Stimulated activated CD8-positive, alpha-beta memory T cell treated with anti-CD3 and anti-CD28 coated beads, Interleukin-15, amount 100 ng/mL, for 48 hours (primary cell): Measurements from ENCODE around the gene RUNX3.

Experiments
- DNase-seq, 2 donors: peaks; one replicate each; pipeline ENCODE4 v3.0.0-alpha.2; 2020; ENCODE audit warnings: low read depth in 2 of 2

RUNX3 gene

DNA sequence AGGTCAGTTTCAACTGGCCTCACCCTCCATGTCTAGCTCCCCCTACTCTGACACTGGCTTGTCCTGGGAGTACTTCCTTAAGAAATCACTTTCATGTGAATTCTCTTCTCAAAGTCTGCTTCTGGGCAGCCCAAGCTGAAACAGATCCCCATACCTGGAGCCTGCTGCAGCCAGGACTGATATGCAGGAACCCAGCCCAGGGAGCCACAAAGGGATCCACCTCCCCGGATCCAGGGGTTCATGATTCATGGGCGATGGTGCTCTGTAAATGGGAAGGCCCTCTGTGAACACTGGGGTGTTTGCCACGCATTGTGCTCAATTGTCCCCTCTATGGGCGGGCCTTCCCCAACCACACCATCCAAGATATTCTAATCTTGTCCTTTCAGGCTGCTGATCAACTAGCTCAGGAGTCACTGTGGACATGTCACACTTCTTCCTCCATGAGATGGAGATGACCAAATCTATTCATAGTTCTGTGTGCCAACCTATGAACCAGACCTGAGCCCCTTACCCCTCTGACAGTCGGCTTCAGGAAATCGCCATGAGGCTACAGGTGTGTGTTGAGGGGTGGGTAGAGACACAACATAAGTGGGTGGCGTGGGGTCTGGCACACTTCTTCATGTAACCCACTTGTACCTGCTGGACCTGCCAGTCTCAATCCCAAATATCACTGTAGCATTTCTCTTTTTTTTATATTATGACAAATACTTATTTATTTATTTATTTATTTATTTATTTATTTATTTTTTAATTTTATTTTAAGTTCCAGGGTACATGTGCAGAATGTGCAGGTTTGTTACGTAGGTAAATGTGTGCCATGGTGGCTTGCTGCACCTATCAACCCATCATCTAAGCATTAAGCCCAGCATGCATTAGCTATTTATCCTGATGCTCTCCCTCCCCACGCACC lies 41.8 kb downstream of the RUNX3 start:
- no peak for DNase-seq

DNA sequence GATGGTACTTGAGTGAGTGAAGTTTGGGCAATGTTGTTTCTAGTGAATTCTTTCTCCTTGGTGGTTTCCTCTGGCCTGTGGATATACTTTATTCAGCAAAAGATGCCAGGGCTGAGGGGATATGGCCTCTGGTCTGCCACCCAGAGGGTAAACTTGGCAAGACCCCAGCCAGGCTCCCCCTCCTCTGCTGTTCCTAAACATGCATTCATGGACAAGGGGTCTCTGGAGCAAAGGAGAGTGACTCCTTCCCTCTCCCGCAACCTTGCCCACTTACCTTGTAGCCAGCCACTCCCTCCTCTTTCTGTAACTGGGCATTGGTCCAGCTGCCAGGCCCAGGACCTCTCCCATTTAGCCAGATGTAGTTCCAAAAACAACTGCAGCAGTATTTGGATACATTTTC lies 43.8 kb downstream of the RUNX3 start:
- no peak for DNase-seq

- no peak for DNase-seq
Measured at GRCh38 chr1:24884751-24885150, 45.3 kb downstream of the RUNX3 start.

DNA sequence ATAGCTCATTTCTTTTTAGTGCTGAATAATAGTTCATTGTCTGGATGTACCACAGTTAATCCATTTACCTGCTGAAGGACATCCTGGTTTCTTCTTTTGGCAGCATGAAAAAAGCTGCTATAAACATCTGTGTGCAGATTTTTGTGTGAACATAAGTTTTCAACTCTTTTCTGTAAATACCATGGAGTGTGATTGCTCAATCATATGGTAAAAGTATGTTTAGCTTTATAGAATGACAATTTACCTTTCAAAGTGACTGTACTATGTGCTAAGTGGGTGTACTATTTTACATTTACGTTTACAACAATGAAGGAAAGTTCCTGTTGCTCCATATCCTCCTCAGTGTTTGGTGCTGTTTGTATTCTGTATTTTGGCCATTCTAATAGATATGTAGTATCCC lies 49.0 kb downstream of the RUNX3 start:
- no peak for DNase-seq

DNA sequence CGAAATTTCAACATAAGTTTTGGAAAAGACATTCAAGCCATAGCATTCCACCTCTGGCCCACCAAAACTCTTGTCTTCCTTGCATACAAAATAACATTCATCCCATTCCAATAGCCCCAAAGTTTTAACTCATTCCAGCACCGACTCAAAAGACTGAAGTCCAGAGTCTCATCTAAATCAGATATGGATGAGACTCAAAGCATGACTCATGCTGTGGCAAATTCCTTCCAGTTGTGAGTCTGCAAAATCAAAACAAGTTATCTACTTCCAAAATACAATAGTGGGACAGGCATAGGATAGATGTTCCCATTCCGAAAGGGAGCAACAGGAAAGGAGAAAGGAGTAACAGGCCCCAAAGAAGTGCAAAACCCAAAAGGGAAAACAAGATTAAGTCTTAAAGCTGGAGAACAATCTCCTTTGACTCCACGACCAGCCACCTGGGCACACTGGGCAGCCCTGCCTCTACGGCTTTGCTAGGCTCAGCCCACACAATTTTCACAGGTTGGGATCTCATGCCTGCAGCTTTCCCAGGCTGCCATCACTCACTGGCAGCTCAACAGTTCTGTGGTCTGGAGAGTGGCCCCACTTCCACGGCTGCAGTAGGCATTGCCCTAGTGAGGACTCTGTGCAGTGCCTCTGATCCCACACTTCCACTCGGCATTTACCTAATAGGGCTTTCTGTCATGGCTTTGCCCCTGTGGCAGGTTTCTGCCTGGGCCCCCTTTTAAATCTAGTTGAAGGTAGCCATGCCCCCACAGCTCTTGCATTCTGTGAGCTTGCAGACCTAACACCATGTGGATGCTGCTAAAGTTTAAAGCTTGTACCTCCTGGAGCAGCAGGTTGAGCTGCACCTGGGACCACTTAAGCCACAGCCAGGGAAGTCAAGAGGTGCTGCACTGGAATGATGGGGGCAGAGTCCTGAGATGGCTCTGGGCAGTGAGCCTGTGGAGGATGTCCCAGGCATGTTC lies 51.0 kb downstream of the RUNX3 start:
- DNase-seq, result no peak

- no peak for DNase-seq
Measured at GRCh38 chr1:24878045-24878444, 52.0 kb downstream of the RUNX3 start.

DNA sequence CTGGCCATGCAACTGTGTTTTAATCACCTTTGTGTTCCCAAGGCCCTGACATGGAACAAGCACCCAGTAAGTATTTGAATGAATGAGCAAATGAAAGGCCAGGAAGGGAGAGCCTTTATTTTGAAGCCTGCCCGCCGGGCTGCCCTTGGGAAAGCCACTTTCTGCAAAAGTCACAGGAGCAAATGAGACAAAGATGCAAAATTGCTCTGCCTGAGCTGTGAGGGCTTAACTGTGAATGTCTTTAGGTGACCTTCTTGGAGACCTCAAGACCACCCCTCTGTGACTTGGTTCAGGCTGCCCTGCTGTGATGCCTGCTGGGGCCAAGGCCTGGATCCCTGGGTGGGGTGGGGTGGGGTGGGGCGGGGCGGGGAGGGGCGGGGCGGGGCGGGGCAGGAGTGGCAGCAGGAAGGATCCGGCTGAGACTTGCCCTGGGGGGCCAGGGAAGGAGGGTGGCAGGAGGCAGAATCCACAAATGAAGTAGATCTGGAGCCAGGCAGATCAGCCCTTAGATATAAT lies 54.0 kb downstream of the RUNX3 start:
- DNase-seq, result no peak

DNA sequence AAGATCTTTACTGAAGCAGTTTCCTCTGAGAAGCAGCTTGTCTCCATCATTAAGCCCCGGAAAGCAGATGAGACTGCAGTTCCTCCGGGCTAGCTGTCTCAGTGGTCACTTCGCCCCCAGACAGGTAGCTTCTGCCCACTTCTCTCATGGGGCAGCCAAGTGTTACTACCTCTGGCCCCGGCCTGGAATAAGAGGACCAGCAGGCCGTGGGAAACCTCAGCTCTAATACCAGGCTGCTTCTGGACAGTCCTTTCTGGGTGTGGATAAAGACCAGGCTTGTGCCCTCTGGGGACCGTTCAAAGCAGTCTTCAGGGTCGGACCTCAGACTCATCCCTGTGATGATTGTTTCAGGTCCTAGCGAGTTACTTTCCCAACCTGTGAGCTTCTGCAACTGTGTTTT lies 54.8 kb downstream of the RUNX3 start:
- no peak for DNase-seq

DNA sequence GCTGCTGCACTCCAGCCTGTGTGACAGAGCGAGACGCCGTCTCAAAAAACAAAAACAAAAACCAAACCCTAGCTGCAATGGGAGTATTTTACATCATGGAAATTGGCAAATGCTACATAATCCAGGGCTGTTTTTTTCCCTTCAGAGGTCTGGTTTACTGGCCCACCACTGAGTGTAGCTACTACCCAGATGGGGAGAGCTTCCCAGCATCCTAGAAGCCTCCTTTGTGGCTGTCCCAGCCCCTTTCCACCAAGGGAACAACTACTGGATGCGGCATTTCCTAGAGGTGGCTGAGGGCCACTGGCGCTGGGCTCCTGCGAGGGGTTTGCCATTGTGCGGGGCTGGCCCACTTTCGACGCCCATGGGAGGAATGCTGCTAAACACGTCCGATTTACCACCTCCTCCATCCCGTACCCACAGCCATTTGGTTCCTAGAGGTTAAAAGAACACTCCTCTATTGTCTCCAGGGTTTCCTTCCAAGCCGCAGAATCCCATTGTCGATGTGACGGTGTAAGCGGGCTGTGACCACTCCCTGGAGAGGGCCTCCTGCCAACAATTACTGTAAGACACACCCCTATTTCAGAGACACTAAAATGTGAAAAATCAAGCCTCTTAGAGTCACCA lies 55.4 kb downstream of the RUNX3 start:
- DNase-seq, result no peak

DNA sequence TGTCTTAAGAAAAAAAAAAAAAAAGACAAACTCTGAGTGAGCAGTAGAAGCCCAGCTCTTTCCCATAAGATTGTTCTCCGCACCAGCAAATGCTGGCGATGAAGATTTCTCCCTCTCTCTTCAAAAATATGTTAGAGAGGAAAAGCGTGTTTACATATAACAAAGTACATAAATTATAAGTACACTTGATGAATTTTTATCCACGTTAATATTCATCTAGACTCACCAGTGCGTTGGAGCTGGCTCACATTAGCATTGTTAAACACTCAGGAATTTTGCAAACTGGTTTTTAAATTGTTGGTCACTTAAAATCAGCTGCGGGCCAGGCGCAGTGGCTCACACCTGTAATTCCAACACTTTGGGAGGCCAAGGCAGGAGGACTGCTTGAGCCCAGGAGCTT lies 56.0 kb downstream of the RUNX3 start:
- DNase-seq, result no peak

- no peak for DNase-seq
Measured at GRCh38 chr1:24873148-24873547, 56.9 kb downstream of the RUNX3 start.

- DNase-seq, result no peak
Measured at GRCh38 chr1:24872061-24872850, 57.8 kb downstream of the RUNX3 start.

DNA sequence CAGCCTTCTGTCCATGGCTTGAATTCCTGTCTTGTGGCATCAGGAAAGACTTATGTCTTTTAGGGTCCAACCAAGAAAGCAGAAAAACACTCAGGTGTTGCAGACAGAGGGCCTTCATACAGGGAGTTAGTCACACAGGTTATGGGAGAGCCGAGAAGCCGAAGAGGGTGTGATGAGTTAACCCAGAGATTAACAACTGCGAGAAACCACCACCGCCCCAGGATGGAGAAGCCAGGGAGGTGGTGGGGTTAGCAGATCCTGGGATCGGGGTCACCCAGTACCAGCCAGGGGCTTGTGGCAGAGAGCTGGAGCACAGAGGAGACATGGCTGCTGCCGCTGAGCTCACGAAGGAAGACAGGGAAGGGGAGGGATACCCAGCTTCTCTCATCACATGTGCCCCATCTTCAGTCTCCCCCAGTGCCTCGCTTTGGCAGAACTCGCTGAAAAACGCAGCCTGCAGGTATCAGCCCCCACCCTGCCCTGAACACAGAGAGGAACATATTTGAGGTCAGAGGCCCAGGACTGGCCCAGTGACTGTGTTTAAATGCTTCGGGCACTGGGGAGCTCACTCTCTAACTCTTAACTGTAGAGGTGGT lies 58.7 kb downstream of the RUNX3 start:
- no peak for DNase-seq

DNA sequence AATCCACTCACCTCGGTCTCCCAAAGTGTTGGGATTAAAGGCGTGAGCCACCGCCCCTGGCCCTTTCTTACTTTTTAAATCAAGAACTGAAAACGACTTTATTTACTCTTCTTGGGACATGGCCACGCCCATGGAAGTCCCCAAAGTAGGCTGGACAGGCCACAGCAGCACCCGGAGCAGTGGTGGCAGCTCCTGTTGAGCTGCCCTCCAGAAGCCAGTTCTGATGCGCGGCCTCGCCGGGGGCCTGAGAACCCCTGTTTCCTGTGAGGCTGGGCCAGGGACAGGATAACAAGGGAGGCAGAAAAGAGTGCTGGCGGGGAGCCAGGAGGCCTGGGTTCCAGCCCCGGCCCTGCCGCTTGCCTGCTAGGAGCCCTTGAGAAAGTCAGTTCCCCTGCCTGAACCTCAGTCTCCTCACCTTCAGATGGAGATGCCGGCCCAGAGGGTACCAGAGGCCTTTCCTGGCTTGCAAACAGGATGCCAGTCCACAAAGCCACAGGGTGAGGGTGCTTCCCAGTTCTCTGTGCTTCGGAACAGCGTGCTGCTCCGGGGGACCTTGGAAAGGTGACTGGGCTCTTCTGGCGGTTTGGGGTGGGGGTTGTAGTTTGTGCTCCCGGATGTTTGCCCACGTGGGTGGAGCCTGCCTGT lies 59.4 kb downstream of the RUNX3 start:
- DNase-seq, result no peak

DNA sequence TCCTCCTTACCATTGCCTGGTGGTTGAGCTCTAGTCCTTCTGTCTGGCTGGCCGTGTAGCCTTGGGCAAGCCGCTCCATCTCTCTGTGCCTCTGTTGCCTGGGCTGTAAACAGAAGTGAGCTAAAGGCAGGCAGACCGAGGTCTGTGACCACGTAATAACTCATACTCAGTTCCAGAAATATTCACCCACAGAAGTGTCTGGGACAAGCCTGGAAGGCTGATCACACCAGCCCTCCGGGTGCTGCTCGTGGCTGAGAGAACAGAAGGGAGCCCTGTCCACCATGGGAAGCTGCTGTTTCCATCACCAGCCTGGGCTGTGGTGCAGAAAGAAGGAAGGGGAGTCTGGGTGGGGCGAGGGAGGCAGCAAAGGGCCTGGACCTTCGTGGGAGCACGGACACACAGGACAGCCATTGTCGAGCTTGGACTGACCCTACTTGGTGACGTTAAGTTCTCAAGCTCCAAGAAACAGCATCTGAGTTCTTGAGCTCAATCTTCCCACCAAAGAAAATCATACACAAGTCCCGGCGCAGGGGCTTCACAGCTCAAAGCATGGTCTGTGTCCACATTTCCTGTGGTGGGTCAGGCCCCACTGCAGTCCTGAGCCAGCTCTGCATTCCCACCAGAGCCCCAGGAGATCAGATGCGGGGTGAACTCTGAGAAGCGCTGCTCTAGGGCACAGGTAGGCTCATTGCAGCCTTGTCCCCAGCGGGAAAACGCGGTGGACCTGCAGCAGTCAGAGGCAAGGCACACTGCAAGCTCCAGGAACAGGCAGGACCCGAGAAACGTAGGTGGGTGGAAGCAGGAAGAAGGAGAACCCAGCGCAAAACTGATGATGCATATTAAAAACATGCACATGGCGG lies 61.8 kb downstream of the RUNX3 start:
- DNase-seq, result no peak

GRCh38 chr1:24867084-24867870 lies 62.8 kb downstream of the RUNX3 start:
- DNase-seq, result no peak

GRCh38 chr1:24866211-24867083 lies 63.6 kb downstream of the RUNX3 start:
- DNase-seq, result no peak
